ENCODE measurements around the gene SH2B2. TPM values are rescaled to one million over a fixed set of nuclear protein-coding genes. Genes with fewer than 3 reads are reported as not detected.

Gene SH2B2
- total RNA-seq, 1 experiment from 2014 or later, result 12.1 TPM

DNA sequence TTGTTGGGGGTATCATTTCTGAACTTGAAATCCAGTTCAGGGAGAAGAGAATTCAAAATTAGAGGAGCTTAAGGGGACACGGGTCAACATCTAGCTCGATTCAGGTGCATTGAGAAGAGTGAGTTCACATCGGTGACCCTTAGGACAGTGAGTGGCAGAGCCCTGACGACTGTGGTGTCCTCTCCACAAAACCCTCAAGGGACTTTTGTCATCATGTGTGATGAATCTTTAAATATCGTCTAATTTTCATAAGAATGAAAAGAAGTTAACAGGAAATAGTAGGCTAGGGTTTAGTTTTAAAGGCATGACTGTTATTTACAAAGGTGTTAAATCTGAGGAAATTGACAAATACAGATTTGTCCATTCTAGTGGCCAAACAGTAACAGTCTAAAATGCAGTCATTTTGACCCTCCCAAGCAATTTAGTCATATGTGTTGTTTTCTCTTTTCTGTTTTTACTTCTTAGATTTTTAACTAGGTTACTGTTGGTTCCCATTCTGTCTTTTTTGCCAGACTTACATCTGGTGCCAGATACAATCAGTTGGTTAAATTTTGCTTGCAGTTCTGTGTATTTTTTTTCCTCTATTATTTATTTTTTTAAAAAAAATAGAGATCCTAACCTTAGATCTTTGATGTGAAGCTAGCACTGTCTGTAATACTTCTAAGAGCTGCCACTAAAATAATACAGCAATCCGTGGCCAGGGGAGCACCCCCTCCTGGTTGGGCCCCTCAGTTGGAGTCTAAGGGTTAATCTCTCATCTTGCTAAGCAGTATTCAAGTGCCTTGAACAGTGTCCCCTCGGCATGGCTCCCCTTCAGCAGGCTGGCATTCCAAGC lies 34.9 kb upstream of the SH2B2 start:
- Histone ChIP-seq H3K36me3 (ENCODE audit: low read depth) (no peaks in the 10 kb centered on the region), H3K4me2 (no peak overlapping the region), H3K4me1 (replicated peaks; ENCODE audit: insufficient read depth) (no peaks in the 10 kb centered on the region), H3K27ac (no peak overlapping the region), H3K9me3 (ENCODE audit: insufficient read depth, low read depth) (no peaks in the 10 kb centered on the region), H3K27me3 (ENCODE audit: insufficient read depth, low read depth) (no peaks in the 10 kb centered on the region), H2AFZ (no peak overlapping the region), H3K9me2 (ENCODE audit: insufficient read depth) (no peaks in the 10 kb centered on the region), H3K79me2 (ENCODE audit: low read depth) (no peaks in the 10 kb centered on the region), H4K20me1 (ENCODE audit: insufficient read depth) (no peaks in the 10 kb centered on the region; the same call in 1 of the 2 replicates), H3K4me3 (no peak overlapping the region), H3F3A (ENCODE audit: insufficient read depth, low read depth) (peaks cover 6% of the 10 kb centered on the region; the same call in 1 of the 2 replicates)
- CTCF ChIA-PET, result no interaction called here
- intact Hi-C loops (cut with micrococcal nuclease; ENCODE audit: unreplicated experiment), result no loop called here
- no peak for DNase-seq
- POLR2A ChIA-PET (ENCODE audit: unreplicated experiment), result no interaction called here
- no TSS peak for BruUV-seq (replicated peaks)
- TF ChIP-seq EZH2 (IDR thresholded peaks at IDR 0.05; ENCODE audit: low read depth), result no peak

DNA sequence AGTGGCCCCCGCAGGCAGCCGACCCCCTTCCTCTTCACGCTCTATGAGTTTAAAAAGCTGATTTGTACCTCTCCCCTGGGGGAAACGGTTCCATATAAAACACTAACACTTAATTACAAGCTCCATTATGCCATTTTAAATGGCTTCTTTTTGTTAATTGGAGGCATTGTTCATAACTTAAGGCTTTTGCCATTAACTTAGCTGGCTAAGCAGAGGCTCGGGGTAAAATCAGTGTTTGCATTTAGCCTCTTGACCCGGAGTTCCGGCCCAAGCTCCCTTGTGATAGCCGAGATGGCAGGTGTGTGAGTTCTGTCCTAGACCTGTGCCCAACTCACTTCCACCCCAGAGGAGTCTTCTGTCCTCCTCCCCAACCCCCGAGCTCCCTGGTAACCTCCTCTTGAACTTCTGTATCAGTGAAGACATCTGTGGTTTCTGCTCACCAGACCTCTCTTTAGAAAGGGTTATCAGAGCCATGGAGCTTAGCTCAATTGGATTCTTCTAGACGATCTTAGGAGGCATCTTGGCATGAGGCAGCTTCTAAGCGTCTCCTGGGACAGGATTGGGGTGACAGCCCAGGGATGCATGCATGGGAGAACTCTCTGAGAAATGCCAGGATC lies 34.2 kb upstream of the SH2B2 start:
- ChIA-PET CTCF (interaction anchor here (0.6 kb wide), 1 partner anchor 383 kb away, joined by 3 read pairs; no protein-coding TSS in a partner anchor), POLR2A (ENCODE audit: unreplicated experiment) (no interaction called here)

DNA sequence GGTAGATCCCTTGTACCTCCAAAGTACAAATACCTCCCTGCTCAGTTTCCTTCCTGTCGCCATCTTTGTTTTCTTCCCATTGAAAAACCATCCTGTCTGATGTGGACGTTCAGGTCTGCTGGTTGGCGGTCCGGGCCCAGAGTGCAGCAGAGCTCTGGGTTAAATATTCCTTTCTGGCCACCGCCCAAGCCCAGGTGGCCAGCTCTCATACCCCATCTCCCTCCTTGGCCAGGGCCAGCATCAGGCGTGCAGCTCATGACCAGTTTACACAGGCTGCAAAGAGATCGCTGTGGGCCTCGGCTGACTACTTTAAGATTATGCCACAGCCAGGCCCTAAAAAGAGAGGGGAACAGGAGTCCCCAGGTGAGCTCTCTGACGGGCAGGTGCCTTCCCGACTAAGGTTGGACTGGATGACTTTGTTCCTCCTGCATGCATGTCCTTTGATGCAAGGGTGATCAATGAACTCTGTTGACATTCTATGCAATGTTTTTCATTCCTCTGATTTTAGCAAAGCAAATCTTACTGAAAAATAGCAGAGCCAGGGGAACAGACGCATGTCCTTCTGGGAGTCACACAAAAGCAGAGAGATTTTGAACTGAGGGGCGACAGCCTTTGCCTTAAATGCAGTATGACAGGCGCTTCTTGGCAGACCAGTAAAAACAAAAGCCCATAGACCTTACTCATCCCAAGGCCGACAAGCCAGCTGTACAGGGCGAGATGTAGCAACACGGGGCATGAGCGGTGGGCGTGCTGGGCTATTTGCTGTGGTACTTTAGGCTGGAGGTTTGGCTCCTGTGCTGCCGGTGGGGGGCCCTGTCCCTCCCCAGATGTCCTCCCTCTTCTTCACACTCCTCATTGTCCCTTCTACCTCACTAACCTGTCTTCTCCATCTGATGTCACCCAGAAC lies 33.3 kb upstream of the SH2B2 start:
- CTCF ChIA-PET, result interaction anchor here (0.6 kb wide), 1 partner anchor 710 kb away, joined by 4 read pairs; no protein-coding TSS in a partner anchor
- no peak overlapping the region for H3K27ac ChIP-seq

More for the DNA sequence above, 34.2 kb upstream of the SH2B2 start:
- no peak overlapping the region for H3K4me2 ChIP-seq
- no peak overlapping the region for H3K4me3 ChIP-seq
- H3K4me1 ChIP-seq (replicated peaks; ENCODE audit: insufficient read depth), result no peaks in the 10 kb centered on the region
- no peak for TF ChIP-seq EZH2 (IDR thresholded peaks at IDR 0.05; ENCODE audit: low read depth)
- TF ChIP-seq, protein P1, sequence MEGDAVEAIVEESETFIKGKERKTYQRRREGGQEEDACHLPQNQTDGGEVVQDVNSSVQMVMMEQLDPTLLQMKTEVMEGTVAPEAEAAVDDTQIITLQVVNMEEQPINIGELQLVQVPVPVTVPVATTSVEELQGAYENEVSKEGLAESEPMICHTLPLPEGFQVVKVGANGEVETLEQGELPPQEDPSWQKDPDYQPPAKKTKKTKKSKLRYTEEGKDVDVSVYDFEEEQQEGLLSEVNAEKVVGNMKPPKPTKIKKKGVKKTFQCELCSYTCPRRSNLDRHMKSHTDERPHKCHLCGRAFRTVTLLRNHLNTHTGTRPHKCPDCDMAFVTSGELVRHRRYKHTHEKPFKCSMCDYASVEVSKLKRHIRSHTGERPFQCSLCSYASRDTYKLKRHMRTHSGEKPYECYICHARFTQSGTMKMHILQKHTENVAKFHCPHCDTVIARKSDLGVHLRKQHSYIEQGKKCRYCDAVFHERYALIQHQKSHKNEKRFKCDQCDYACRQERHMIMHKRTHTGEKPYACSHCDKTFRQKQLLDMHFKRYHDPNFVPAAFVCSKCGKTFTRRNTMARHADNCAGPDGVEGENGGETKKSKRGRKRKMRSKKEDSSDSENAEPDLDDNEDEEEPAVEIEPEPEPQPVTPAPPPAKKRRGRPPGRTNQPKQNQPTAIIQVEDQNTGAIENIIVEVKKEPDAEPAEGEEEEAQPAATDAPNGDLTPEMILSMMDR (conservative IDR thresholded peaks at IDR 0.05), result no peak
- H2AFZ ChIP-seq, result no peak overlapping the region
- H3K36me3 ChIP-seq (ENCODE audit: low read depth), result no peaks in the 10 kb centered on the region
- intact Hi-C loops (cut with micrococcal nuclease; ENCODE audit: unreplicated experiment), result no loop called here
- no peaks in the 10 kb centered on the region for H3K9me2 ChIP-seq (ENCODE audit: insufficient read depth)
- H4K20me1 ChIP-seq (ENCODE audit: insufficient read depth), result no peaks in the 10 kb centered on the region; the same call in 1 of the 2 replicates
- BruUV-seq (replicated peaks), result no TSS peak
- H3K9me3 ChIP-seq (ENCODE audit: insufficient read depth, low read depth), result no peaks in the 10 kb centered on the region
- H3F3A ChIP-seq (ENCODE audit: insufficient read depth, low read depth), result peaks cover 6% of the 10 kb centered on the region; the same call in 1 of the 2 replicates
- no peaks in the 10 kb centered on the region for H3K79me2 ChIP-seq (ENCODE audit: low read depth)
- no peaks in the 10 kb centered on the region for H3K27me3 ChIP-seq (ENCODE audit: insufficient read depth, low read depth)
- H3K27ac ChIP-seq, result no peak overlapping the region
- no peak for DNase-seq

More for the DNA sequence above, 33.3 kb upstream of the SH2B2 start:
- no peaks in the 10 kb centered on the region for H3K79me2 ChIP-seq (ENCODE audit: low read depth)
- DNase-seq, result no peak
- H4K20me1 ChIP-seq (ENCODE audit: insufficient read depth), result no peaks in the 10 kb centered on the region; the same call in 1 of the 2 replicates
- POLR2A ChIA-PET (ENCODE audit: unreplicated experiment), result no interaction called here
- H3K9me2 ChIP-seq (ENCODE audit: insufficient read depth), result no peaks in the 10 kb centered on the region
- intact Hi-C loops (cut with micrococcal nuclease; ENCODE audit: unreplicated experiment), result no loop called here
- H3K4me2 ChIP-seq, result no peak overlapping the region
- peaks cover 6% of the 10 kb centered on the region; the same call in 1 of the 2 replicates for H3F3A ChIP-seq (ENCODE audit: insufficient read depth, low read depth)
- no peaks in the 10 kb centered on the region for H3K9me3 ChIP-seq (ENCODE audit: insufficient read depth, low read depth)
- no peak overlapping the region for H2AFZ ChIP-seq
- H3K27me3 ChIP-seq (ENCODE audit: insufficient read depth, low read depth), result no peaks in the 10 kb centered on the region
- H3K36me3 ChIP-seq (ENCODE audit: low read depth), result no peaks in the 10 kb centered on the region
- H3K4me1 ChIP-seq (replicated peaks; ENCODE audit: insufficient read depth), result no peaks in the 10 kb centered on the region
- no peak overlapping the region for H3K4me3 ChIP-seq
- TF ChIP-seq, protein P1 (conservative IDR thresholded peaks at IDR 0.05), result no peak
- no peak for TF ChIP-seq EZH2 (IDR thresholded peaks at IDR 0.05; ENCODE audit: low read depth)
- no TSS peak for BruUV-seq (replicated peaks)

Measured in PC-9 (cell line).